HG03457 (cell line): Measurements from ENCODE around the gene PABPC1L2A.
"Not testable (repeated sequence)": the region's sequence is repeated elsewhere in the genome, so short reads cannot be mapped to it uniquely, and the experiment has no call there.

Experiments used
- ATAC-seq: cut with Tn5 transposase; IDR thresholded peaks from one replicate; pipeline ENCODE4 v1.9.1; 2021; ENCODE audit warnings: moderate number of reproducible peaks; ENCODE audit not compliant: unreplicated experiment

PABPC1L2A gene

GRCh38 chrX:73079024-73079562 lies at the start of gene PABPC1L2A:
Gene PABPC1L2A, minus strand, starts transcription at chrX:73079512. Its CDS starts 126 bp downstream, at chrX:73079386.
- not testable (repeated sequence) for ATAC-seq

- ATAC-seq = no peak
Observed at GRCh38 chrX:73127700-73128241, 48.5 kb upstream of the PABPC1L2A start.

- no peak for ATAC-seq
Observed at GRCh38 chrX:73126240-73126639, 46.9 kb upstream of the PABPC1L2A start.

- not testable (repeated sequence) for ATAC-seq
Observed at GRCh38 chrX:73099505-73099904, 20.2 kb upstream of the PABPC1L2A start.

GRCh38 chrX:73086766-73087165 lies 7.5 kb upstream of the PABPC1L2A start:
- not testable (repeated sequence) for ATAC-seq

GRCh38 chrX:73079884-73080283 lies 572 bp upstream of the PABPC1L2A start:
- not testable (repeated sequence) for ATAC-seq

- ATAC-seq = not testable (repeated sequence)
Observed at GRCh38 chrX:73078597-73078996, 715 bp downstream of the PABPC1L2A start.

GRCh38 chrX:73076838-73077237 lies 2.5 kb downstream of the PABPC1L2A start:
- no peak for ATAC-seq

GRCh38 chrX:73069365-73070035 lies 9.8 kb downstream of the PABPC1L2A start:
- ATAC-seq = no peak

GRCh38 chrX:73068467-73069364 lies 10.6 kb downstream of the PABPC1L2A start:
- ATAC-seq = no peak

- ATAC-seq = not testable (repeated sequence)
Observed at GRCh38 chrX:73067761-73068466, 11.4 kb downstream of the PABPC1L2A start.

- no peak for ATAC-seq
Observed at GRCh38 chrX:73028876-73029275, 50.4 kb downstream of the PABPC1L2A start.
